Measurements from ENCODE around the gene L3MBTL3.
A peak's percentile ranks its signal among the peaks of the same experiment; 100 is the strongest.

Gene L3MBTL3

GRCh38 chr6:130018292-130018743 lies at the start of gene L3MBTL3:
Gene L3MBTL3, plus strand, starts transcription at chr6:130018581. Its CDS starts 24,119 bp downstream, at chr6:130042700.
- DNase-seq = peak; percentile 68 to 79

- no peak for DNase-seq
These were observed 49.3 kb upstream of the L3MBTL3 start for GRCh38 chr6:129969064-129969463.

- DNase-seq = no peak
These were observed 42.3 kb upstream of the L3MBTL3 start for GRCh38 chr6:129976110-129976509.

GRCh38 chr6:129978148-129978916 lies 40.0 kb upstream of the L3MBTL3 start:
- DNase-seq = no peak

GRCh38 chr6:129980821-129981220 lies 37.6 kb upstream of the L3MBTL3 start:
- DNase-seq = no peak

GRCh38 chr6:129981598-129981997 lies 36.8 kb upstream of the L3MBTL3 start:
- peak in 1 of 2 experiments; percentile 16 for DNase-seq

- DNase-seq = no peak
These were observed 29.0 kb upstream of the L3MBTL3 start for GRCh38 chr6:129989396-129989795.

GRCh38 chr6:129992881-129993280 lies 25.5 kb upstream of the L3MBTL3 start:
- DNase-seq = no peak

GRCh38 chr6:129994410-129994809 lies 24.0 kb upstream of the L3MBTL3 start:
- DNase-seq = no peak

- no peak for DNase-seq
These were observed 22.0 kb upstream of the L3MBTL3 start for GRCh38 chr6:129996387-129996786.

- DNase-seq = no peak
These were observed 17.6 kb upstream of the L3MBTL3 start for GRCh38 chr6:130000526-130001421.

- no peak for DNase-seq
These were observed 10.0 kb upstream of the L3MBTL3 start for GRCh38 chr6:130008236-130008873.

GRCh38 chr6:130009146-130009545 lies 9.2 kb upstream of the L3MBTL3 start:
- DNase-seq = no peak

GRCh38 chr6:130010387-130010786 lies 8.0 kb upstream of the L3MBTL3 start:
- DNase-seq = no peak

- no peak for DNase-seq
These were observed 5.7 kb upstream of the L3MBTL3 start for GRCh38 chr6:130012728-130013127.

- DNase-seq = peak; percentile 37 to 57
These were observed 454 bp downstream of the L3MBTL3 start for GRCh38 chr6:130018744-130019325.

- DNase-seq = peak in 1 of 2 experiments; percentile 16
These were observed 1.1 kb downstream of the L3MBTL3 start for GRCh38 chr6:130019326-130020072.

- DNase-seq = no peak
These were observed 1.9 kb downstream of the L3MBTL3 start for GRCh38 chr6:130020073-130020906.

GRCh38 chr6:130020907-130021629 lies 2.7 kb downstream of the L3MBTL3 start:
- peak; percentile 94 to 95 for DNase-seq

GRCh38 chr6:130026859-130027258 lies 8.5 kb downstream of the L3MBTL3 start:
- no peak for DNase-seq
